HCT116 (cell line): ENCODE measurements around the gene ADAMTSL2.

Experiments used
- POLR2A ChIP-seq: IDR thresholded peaks from 2 replicates; pipeline ENCODE4 v1.7.0; 2011; ENCODE audit warnings: borderline replicate concordance; ENCODE audit not compliant: insufficient read depth, insufficient read length; ENCODE audit errors: extremely low read depth
- POLR2AphosphoS5 ChIP-seq: IDR thresholded peaks from 2 replicates; pipeline ENCODE4 v1.6.1; 2011; ENCODE audit warnings: mild to moderate bottlenecking, low read depth, low read length, moderate library complexity
- TF ChIP-seq, protein P1 (sequence below), 3 experiments: fragments of 200-600 bp in 1 of 3; sonication (generic) in 1 of 3; IDR thresholded peaks in 2 of 3; conservative IDR thresholded peaks in 1 of 3; 2 replicates each; pipeline ENCODE4 v1.5.1; 2012 to 2017; ENCODE audit warnings: low read depth in 2 of 3, low read length in 2 of 3, antibody characterized with exemption in 1 of 3, borderline replicate concordance in 1 of 3, control low read depth in 1 of 3, mild to moderate bottlenecking in 1 of 3, mixed read lengths in 1 of 3, mixed run types in 1 of 3, moderate library complexity in 1 of 3; ENCODE audit not compliant: insufficient read depth in 1 of 3

DNA sequence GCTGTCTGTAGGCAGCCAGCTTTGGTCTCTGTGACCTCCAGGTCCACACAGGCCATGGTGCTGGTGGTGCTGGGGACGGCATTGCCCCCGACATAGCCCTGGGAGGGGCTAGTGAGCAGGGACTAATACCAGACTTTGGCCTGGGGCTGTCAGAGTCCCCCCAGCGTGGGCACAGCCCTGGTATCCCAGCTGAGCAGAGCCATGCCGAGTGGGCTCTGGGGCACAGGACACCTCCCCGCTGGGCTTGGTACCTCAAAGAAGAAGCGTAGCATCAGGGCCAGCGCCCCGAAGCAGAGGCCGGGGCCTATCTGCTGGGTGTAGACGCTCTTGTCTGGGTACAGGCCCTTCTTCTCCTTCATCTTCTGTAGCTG is 19.3 kb upstream of the ADAMTSL2 start:
- TF ChIP-seq, protein P1, sequence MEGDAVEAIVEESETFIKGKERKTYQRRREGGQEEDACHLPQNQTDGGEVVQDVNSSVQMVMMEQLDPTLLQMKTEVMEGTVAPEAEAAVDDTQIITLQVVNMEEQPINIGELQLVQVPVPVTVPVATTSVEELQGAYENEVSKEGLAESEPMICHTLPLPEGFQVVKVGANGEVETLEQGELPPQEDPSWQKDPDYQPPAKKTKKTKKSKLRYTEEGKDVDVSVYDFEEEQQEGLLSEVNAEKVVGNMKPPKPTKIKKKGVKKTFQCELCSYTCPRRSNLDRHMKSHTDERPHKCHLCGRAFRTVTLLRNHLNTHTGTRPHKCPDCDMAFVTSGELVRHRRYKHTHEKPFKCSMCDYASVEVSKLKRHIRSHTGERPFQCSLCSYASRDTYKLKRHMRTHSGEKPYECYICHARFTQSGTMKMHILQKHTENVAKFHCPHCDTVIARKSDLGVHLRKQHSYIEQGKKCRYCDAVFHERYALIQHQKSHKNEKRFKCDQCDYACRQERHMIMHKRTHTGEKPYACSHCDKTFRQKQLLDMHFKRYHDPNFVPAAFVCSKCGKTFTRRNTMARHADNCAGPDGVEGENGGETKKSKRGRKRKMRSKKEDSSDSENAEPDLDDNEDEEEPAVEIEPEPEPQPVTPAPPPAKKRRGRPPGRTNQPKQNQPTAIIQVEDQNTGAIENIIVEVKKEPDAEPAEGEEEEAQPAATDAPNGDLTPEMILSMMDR (IDR thresholded peaks at IDR 0.05 in 2 of 3, conservative IDR thresholded peaks at IDR 0.05 in 1 of 3; ENCODE audit: borderline replicate concordance in 1 of 3, insufficient read depth in 1 of 3, low read depth in 2 of 3, low read length in 2 of 3): no peak
- TF ChIP-seq POLR2A (no peak), POLR2AphosphoS5 (no peak)
